ENCODE measurements around the gene SLC51B. TPM values are rescaled to one million over a fixed set of nuclear protein-coding genes. Genes with fewer than 3 reads are reported as not detected.

Gene SLC51B
- total RNA-seq, 2 experiments from 2014 or later: not detected

DNA sequence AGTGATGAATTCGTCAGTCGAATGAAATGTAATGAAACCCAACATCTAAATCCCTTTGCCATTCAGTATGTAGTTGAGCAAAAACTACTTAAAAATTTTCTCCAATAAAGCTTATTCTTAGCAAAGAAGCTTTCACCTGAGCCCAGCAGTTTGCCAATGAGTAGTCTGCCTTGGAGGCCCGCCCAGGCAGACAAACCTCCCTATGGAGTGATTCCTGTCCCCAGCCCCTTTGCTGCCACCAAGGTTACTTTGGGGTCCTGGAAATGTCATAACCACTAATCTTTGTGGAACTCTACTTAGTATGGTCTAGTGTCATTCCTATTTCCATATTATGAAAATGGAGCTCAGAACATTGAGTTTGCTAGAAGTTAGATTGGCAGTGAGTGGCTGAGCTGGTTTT is 57.7 kb downstream of the SLC51B start:
- H3K4me1 ChIP-seq (ENCODE audit: insufficient read depth, low read length, poor library complexity, severe bottlenecking): no peaks in the 10 kb centered on the region
- H4K20me1 ChIP-seq (ENCODE audit: insufficient read depth, low read length): no peaks in the 10 kb centered on the region
- peaks cover 55% of the 10 kb centered on the region for H3K36me3 ChIP-seq (ENCODE audit: insufficient read depth, low read length)
- TF ChIP-seq, protein P1, sequence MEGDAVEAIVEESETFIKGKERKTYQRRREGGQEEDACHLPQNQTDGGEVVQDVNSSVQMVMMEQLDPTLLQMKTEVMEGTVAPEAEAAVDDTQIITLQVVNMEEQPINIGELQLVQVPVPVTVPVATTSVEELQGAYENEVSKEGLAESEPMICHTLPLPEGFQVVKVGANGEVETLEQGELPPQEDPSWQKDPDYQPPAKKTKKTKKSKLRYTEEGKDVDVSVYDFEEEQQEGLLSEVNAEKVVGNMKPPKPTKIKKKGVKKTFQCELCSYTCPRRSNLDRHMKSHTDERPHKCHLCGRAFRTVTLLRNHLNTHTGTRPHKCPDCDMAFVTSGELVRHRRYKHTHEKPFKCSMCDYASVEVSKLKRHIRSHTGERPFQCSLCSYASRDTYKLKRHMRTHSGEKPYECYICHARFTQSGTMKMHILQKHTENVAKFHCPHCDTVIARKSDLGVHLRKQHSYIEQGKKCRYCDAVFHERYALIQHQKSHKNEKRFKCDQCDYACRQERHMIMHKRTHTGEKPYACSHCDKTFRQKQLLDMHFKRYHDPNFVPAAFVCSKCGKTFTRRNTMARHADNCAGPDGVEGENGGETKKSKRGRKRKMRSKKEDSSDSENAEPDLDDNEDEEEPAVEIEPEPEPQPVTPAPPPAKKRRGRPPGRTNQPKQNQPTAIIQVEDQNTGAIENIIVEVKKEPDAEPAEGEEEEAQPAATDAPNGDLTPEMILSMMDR (conservative IDR thresholded peaks at IDR 0.05; ENCODE audit: low read length): no peak
- no peak for TF ChIP-seq EZH2phosphoT487 (IDR thresholded peaks at IDR 0.05; ENCODE audit: borderline replicate concordance, low read depth, low read length)
- intact Hi-C loops (cut with micrococcal nuclease; ENCODE audit: unreplicated experiment): no loop called here
- H3K4me3 ChIP-seq (ENCODE audit: low read depth, low read length, poor library complexity, severe bottlenecking): no peak overlapping the region
- H3K4me2 ChIP-seq (ENCODE audit: low read length): no peak overlapping the region
- CTCF ChIA-PET (ENCODE audit: unreplicated experiment): no interaction called here
- POLR2A ChIA-PET: interaction anchor here (0.6 to 0.9 kb wide), 2 partner anchors 11 to 91 kb away, joined by 3 read pairs; no protein-coding TSS in a partner anchor
- H3K27ac ChIP-seq (ENCODE audit: low read depth, low read length, poor library complexity, severe bottlenecking): no peak overlapping the region
- H2AFZ ChIP-seq (ENCODE audit: low read length): no peak overlapping the region
- BruUV-seq (replicated peaks): no TSS peak
- H3K9me3 ChIP-seq (ENCODE audit: low read length): no peaks in the 10 kb centered on the region
- no peaks in the 10 kb centered on the region for H3K79me2 ChIP-seq (ENCODE audit: insufficient read depth, low read depth, low read length)
- DNase-seq (ENCODE audit: low spot score): no peak
- no peaks in the 10 kb centered on the region for H3K9me2 ChIP-seq (ENCODE audit: insufficient read depth, low read length)

Other genes starting within 250 kb of the SLC51B start
- 78.0 and 82.9 TPM in 2 replicates for gene PIF1, start 219.7 kb upstream of the SLC51B start, total RNA-seq (2014; rRNA removed; shearing (Covaris generic))
- 112 and 126 TPM in 2 replicates for gene PIF1, start 219.7 kb upstream of the SLC51B start, total RNA-seq (2022)
- gene PLEKHO2, start 203.5 kb upstream of the SLC51B start, total RNA-seq (2014; rRNA removed; shearing (Covaris generic)): 10.1 and 12.0 TPM in 2 replicates
- gene PLEKHO2, start 203.5 kb upstream of the SLC51B start, total RNA-seq (2022): 21.3 and 24.5 TPM in 2 replicates
- gene ANKDD1A, start 133.5 kb upstream of the SLC51B start, total RNA-seq (2014; rRNA removed; shearing (Covaris generic)): 0.88 and 2.1 TPM in 2 replicates
- gene ANKDD1A, start 133.5 kb upstream of the SLC51B start, total RNA-seq (2022): 3.1 and 5.1 TPM in 2 replicates
- gene SPG21, start 55.5 kb upstream of the SLC51B start, total RNA-seq (2014; rRNA removed; shearing (Covaris generic)): 49.6 and 56.4 TPM in 2 replicates
- 83.9 and 95.4 TPM in 2 replicates for gene SPG21, start 55.5 kb upstream of the SLC51B start, total RNA-seq (2022)
- 9.1 and 9.7 TPM in 2 replicates for gene MTFMT, start 15.7 kb upstream of the SLC51B start, total RNA-seq (2014; rRNA removed; shearing (Covaris generic))
- 19.0 and 19.1 TPM in 2 replicates for gene MTFMT, start 15.7 kb upstream of the SLC51B start, total RNA-seq (2022)
- gene RASL12, start 22.6 kb downstream of the SLC51B start, total RNA-seq (2014; rRNA removed; shearing (Covaris generic)): not detected in 2 replicates
- gene RASL12, start 22.6 kb downstream of the SLC51B start, total RNA-seq (2022): not detected in 2 replicates
- not detected in 2 replicates for gene KBTBD13, start 31.4 kb downstream of the SLC51B start, total RNA-seq (2014; rRNA removed; shearing (Covaris generic))
- gene KBTBD13, start 31.4 kb downstream of the SLC51B start, total RNA-seq (2022): not detected in 2 replicates
- 5.7 and 7.4 TPM in 2 replicates for gene UBAP1L, start 69.8 kb downstream of the SLC51B start, total RNA-seq (2014; rRNA removed; shearing (Covaris generic))
- gene UBAP1L, start 69.8 kb downstream of the SLC51B start, total RNA-seq (2022): 8.3 and 8.7 TPM in 2 replicates
- gene PDCD7, start 88.4 kb downstream of the SLC51B start, total RNA-seq (2014; rRNA removed; shearing (Covaris generic)): 27.2 and 34.6 TPM in 2 replicates
- 42.6 and 47.3 TPM in 2 replicates for gene PDCD7, start 88.4 kb downstream of the SLC51B start, total RNA-seq (2022)
- gene CLPX, start 140.0 kb downstream of the SLC51B start, total RNA-seq (2014; rRNA removed; shearing (Covaris generic)): 26.0 and 34.0 TPM in 2 replicates
- gene CLPX, start 140.0 kb downstream of the SLC51B start, total RNA-seq (2022): 51.8 and 53.3 TPM in 2 replicates
- gene CILP, start 166.1 kb downstream of the SLC51B start, total RNA-seq (2014; rRNA removed; shearing (Covaris generic)): not detected in 2 replicates
- gene CILP, start 166.1 kb downstream of the SLC51B start, total RNA-seq (2022): 0.06 TPM in 1 of 2 replicates, not detected in the other
- 10.8 and 21.2 TPM in 2 replicates for gene PARP16, start 241.5 kb downstream of the SLC51B start, total RNA-seq (2014; rRNA removed; shearing (Covaris generic))
- gene PARP16, start 241.5 kb downstream of the SLC51B start, total RNA-seq (2022): 24.9 and 26.0 TPM in 2 replicates

All from OCI-LY7 (cell line).